HL-60 (cell line): ENCODE data around the gene CBX6.

Source experiments
- DNase-seq, 2 experiments: peaks; one replicate each; pipeline ENCODE4 v3.0.0-alpha.2; 2010 to 2020; ENCODE audit warnings: low read depth in 1 of 2, low spot score in 1 of 2
- H3K27ac ChIP-seq: fragments of 250-450 bp; sonication (Bioruptor Pico); replicated peaks from 2 replicates; pipeline ENCODE4 v1.5.1; 2020; ENCODE audit warnings: mild to moderate bottlenecking, moderate library complexity
- H3K27me3 ChIP-seq: fragments of 250-450 bp; sonication (Bioruptor Pico); 2 replicates; pipeline ENCODE4 v1.5.1; 2021; ENCODE audit warnings: mild to moderate bottlenecking, moderate library complexity; ENCODE audit not compliant: insufficient read depth, poor library complexity, severe bottlenecking
- H3K4me3 ChIP-seq: replicated peaks from 2 replicates; pipeline ENCODE4 v1.5.1; 2011; ENCODE audit warnings: mild to moderate bottlenecking, control low read depth, low read length; ENCODE audit not compliant: insufficient read depth
- CTCF ChIP-seq: IDR thresholded peaks from one replicate; pipeline ENCODE4 v1.5.1; 2011; ENCODE audit warnings: low read length, control low read depth, inconsistent platforms; ENCODE audit not compliant: insufficient read depth
- GABPA ChIP-seq: IDR thresholded peaks from 2 replicates; pipeline ENCODE4 v1.6.1; 2012; ENCODE audit warnings: low read depth
- POLR2AphosphoS5 ChIP-seq: IDR thresholded peaks from 2 replicates; pipeline ENCODE4 v1.6.1; 2012; ENCODE audit warnings: low read depth
- REST ChIP-seq: IDR thresholded peaks from 2 replicates; pipeline ENCODE4 v1.6.1; 2012; ENCODE audit warnings: low read depth; ENCODE audit not compliant: insufficient replicate concordance
- SPI1 ChIP-seq: IDR thresholded peaks from 2 replicates; pipeline ENCODE4 v1.6.1; 2012; ENCODE audit warnings: low read depth, mild to moderate bottlenecking, borderline replicate concordance

The CBX6 gene

GRCh38 chr22:38868286-38868721 lies 3.7 kb downstream of the CBX6 start:
- TF ChIP-seq REST: no peak
- no peak for TF ChIP-seq CTCF
- no peak for DNase-seq
- peaks cover 7% of the 10 kb centered on the region for H3K27me3 ChIP-seq
- H3K4me3 ChIP-seq: no peak overlapping the region
- H3K27ac ChIP-seq: no peak overlapping the region

- TF ChIP-seq GABPA: no peak
- no peak for TF ChIP-seq CTCF
Measured at GRCh38 chr22:38867471-38868285, 4.3 kb downstream of the CBX6 start.

GRCh38 chr22:38867124-38867455 lies 4.9 kb downstream of the CBX6 start:
- no peak for TF ChIP-seq REST
- TF ChIP-seq CTCF: no peak
- TF ChIP-seq POLR2AphosphoS5: no peak
- TF ChIP-seq SPI1: no peak
- no peak for TF ChIP-seq GABPA
- Histone ChIP-seq H3K4me3 (no peak overlapping the region), H3K27ac (no peak overlapping the region), H3K27me3 (no peaks in the 10 kb centered on the region)
- DNase-seq: no peak

More at GRCh38 chr22:38867471-38868285, 4.3 kb downstream of the CBX6 start:
- no peak overlapping the region for H3K27ac ChIP-seq
- no peak overlapping the region for H3K4me3 ChIP-seq
- H3K27me3 ChIP-seq: peaks cover under 1% of the 10 kb centered on the region
- DNase-seq: no peak
